ENCODE results near the gene TST.
"Not testable (repeated sequence)": the region's sequence is repeated elsewhere in the genome, so short reads cannot be mapped to it uniquely, and the experiment has no call there.

The TST gene

DNA sequence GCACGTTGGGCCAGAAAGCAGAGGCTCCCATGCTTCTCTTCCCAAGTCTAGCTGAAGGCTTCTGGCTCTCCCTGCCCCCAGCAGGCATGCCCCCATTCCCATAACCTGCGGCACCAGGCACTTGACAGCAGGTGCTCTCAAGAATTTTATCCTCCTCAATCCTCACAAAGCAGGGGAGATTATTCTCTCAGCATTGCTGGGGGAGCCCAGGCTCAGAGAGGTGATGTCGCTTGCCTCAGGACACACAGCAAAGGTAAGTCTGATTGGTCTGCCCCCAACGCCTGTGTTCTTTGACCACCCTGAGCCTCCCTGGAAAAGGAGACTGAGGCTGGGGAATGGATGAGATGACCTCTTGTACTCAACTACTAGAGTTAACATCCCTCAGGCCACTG lies 4.8 kb downstream of the TST start:
- DNase-seq (ENCODE audit: low read depth), result no peak

DNA sequence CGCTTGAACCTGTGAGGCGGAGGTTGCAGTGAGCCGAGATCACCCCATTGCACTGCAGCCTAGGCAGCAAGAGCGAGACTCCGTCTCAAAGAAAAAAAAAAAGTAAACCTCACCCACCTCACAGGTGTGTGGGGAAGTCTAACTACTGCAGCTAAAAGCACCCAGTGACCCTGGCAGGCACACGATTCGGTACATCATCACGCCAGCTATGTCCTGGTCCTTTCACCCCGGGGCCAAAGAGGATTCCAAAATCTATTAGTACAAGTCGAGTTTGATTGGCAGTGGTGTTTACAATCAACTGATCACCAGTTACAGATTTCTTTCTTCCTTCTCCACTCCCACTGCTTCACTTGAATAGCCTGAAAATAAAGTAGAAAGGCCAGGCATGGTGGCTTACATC lies 6.3 kb downstream of the TST start:
- DNase-seq (ENCODE audit: low read depth), result no peak

GRCh38 chr22:37012262-37012904 lies 6.9 kb downstream of the TST start:
- no peak for DNase-seq (ENCODE audit: low read depth)

DNA sequence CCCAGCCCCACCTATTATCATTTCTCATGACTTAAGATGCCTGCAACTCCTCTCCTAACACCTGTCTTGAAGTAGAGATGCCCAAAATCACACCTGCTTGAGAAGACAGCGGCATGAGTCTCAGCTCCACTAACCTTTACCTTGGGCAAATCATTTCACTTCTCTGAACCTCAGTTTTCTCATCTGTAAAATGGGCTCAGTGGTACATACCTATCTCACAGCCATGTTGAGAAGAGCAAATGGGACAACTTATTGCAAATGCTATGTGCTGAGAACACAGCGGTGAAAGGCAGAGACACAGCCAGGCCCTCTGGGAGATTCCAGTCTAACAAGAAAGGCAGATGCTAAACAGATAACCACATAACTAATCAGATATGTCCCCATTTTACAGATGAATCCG lies 7.8 kb downstream of the TST start:
- DNase-seq (ENCODE audit: low read depth), result no peak

DNA sequence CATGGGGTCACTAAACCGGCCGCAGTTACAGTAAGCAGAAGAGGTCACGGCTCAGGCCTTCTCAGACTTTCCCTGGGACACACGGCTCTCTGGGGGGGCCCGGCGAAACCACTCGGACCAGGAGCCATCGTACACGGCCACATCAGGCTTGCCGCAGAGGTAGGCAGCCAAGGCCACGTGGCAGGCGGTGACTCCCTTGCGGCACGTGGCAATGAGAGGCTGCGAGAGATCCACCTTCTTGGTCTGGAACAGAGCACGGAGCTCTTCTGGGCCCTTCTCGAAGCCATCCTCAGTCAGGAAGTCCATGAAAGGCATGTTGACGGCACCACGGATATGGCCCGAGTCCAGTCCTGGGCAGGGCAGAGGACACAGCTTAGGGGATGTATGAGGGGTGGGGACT lies 8.3 kb downstream of the TST start:
- no peak for DNase-seq (ENCODE audit: low read depth)

GRCh38 chr22:37010174-37010573 lies 9.1 kb downstream of the TST start:
- no peak for DNase-seq (ENCODE audit: low read depth)

- no peak for DNase-seq (ENCODE audit: low read depth)
These were observed 9.8 kb downstream of the TST start for GRCh38 chr22:37009490-37009889.

DNA sequence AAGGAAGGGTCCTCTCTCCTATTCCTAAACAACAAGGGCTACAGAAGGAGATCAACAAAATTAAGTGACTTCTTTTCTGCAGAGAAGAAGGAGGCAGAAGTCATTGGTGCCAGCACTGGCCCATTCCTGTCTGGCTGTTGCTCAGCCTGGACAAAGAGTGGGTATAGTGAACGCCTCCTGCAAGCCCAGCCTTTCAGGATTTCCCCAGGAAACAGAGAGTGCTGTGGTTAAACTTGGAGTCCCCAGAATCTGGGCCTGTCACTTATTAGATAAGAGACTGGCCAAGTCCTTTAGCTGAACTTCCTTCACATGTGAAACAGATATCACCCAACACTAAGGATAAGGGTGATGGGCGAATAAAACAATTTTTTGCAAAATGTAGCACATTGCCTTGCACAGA lies 10.9 kb downstream of the TST start:
- no peak for DNase-seq (ENCODE audit: low read depth)

DNA sequence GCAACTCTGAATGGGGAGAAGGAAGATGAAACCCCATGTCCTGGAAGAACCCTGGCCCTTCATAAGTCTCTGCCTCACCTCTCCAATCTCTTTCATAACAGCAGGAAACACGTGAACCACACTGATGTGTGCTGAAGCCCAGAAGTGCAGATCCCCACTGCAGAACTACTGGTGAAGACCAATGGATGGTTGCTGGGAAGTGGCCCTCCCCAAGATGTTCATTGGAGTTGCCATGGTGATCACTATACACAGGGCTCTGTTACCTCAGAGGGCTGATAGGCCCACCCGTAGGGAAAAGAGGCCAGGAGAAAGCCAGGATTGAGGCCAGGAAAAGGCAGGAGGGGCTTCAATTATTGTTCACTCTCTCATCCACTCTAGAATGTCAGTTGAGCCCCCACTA lies 11.6 kb downstream of the TST start:
- DNase-seq (ENCODE audit: low read depth), result no peak

DNA sequence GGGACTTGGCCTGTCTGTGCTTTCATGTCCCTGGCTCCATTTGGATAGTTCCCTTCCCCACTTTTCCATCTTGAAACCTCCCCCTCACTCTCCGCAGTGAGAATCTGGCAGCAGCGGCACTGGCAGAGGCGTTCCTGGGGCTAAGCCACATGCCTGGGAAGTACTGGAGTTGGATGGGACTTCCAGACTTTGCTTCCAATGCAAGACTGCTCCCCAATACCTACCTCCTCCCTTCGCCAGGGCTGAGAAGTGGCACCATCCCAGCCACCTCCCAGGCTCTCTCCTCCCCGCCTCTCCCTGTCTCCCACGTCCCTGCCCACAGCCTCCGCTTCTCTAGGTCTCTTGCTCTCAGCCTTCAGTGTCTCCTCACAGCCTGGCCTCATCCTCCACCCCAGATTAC lies 16.6 kb downstream of the TST start:
- no peak for DNase-seq (ENCODE audit: low read depth)

DNA sequence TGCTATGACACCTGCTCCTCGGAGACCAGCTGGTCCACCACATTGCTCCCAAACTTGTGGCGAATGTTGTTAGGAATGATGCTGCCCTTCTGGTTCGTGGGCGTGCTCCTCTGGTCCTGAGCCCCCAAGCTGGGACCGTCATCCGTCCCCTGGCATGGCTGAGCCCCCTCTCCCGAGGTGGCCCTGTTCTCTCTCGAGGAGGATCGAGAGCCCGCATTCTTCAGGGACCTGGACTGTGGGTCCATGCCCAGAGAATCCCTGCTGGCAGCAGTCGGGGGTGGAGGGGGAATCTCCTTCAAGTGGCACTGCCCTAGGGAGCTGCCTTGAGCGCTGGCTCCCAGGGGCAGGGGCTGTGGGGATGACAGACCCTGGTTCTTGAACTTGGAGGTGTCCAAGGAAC lies 17.4 kb downstream of the TST start:
- DNase-seq (ENCODE audit: low read depth), result no peak

DNA sequence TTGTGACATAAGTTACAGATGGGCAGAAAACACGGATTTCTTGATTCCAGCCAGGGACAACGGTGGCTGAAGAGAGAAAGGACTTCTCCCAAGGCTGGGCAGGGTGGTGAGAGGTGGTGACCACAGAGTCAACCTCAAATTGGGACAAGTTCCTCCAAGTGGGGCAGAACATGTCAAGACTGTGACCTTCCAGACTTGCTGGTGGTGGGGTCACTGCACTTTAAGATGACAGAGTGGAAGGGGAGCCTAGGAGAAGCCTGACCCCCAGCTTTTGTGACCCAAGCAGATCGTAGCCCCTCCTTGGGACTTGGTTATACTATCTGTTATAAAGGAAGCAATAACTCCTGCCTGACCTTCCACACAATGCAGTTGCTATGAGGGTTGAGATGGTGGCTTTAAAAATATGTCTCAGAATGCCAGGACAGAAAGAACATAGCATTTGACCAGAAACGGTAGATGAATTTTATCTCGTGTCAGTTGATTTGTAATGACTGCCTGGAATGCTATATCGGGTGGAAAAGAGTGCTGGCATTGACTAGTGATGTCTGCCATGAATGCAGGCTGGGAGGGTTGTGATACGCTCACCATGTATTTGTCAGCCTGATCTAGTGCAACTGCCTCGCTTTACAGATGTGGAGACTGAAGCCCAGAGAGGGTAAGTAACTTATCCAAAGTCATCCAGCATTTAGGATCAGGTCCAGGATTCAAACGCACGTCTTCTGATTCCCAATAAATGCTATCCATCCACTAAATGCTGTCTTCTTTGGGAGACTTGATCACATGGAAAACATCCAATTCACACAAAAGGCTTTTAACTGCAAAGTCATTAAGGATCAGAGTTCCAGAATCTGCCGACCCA lies 18.3 kb downstream of the TST start:
- no peak for DNase-seq (ENCODE audit: low read depth)

DNA sequence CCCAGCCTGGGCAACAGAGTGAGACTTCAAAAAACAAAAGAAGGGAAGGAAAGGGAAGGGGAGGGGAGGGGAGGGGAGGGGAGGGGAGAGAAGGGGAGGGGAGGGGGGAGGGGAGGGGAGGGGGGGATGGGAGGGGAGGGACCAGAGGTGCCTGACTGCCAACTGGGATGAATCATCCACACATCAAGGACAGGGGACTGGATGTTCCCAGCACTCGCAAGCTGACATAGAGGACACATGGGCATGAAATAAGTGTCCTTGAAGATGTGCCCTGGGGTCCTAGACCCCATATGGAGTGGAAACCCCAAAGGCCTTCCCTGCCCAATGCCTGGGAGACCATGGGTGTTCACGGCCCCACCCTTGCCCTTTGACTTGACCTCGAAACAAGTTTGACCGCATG lies 19.8 kb downstream of the TST start:
- DNase-seq (ENCODE audit: low read depth), result no peak

- DNase-seq (ENCODE audit: low read depth), result no peak
These were observed 20.5 kb downstream of the TST start for GRCh38 chr22:36998620-36999351.

- no peak for DNase-seq (ENCODE audit: low read depth)
These were observed 21.5 kb downstream of the TST start for GRCh38 chr22:36997746-36998145.

DNA sequence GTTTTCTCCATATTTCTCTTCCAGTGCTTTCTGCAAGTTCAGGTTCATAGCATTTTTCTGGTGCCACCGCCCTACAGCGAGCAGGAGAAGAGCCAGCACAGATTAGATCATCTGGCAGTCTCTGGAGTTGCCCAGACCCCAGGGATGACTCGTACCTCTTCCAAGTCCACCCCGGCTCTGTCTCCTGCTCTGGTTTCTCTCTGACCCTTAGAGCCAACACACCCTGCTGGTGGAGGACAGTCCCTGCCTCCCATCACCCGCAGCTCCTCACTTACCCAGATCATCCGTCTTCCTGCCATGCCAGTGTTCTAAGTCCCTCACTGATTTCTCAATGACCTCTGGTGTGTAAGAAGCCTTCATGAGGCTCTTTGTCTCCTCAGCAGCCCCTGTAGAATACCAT lies 28.0 kb downstream of the TST start:
- no peak for DNase-seq (ENCODE audit: low read depth)

DNA sequence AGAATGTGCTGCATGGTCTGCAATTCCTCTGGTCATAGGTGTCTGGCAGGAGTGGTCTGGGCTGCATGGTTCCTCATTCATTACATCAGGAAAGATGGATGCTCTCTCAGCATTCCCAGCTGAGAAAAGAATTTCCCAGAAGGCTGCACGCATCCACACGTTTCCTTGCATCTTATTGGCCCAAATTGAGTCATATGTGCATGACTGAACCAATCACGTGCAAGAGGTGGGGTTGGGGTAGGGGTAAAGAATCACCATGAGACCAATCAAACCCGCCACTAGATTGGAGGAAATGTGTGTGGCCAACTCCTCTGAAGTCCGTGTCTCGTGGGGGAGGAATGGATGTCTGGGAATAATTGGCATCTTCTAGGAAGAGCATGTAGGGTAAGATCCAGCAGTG lies 28.8 kb downstream of the TST start:
- no peak for DNase-seq (ENCODE audit: low read depth)

- not testable (repeated sequence) for DNase-seq (ENCODE audit: low read depth)
These were observed 30.2 kb downstream of the TST start for GRCh38 chr22:36989012-36989411.

GRCh38 chr22:36988075-36988832 lies 31.0 kb downstream of the TST start:
- no peak for DNase-seq (ENCODE audit: low read depth)

DNA sequence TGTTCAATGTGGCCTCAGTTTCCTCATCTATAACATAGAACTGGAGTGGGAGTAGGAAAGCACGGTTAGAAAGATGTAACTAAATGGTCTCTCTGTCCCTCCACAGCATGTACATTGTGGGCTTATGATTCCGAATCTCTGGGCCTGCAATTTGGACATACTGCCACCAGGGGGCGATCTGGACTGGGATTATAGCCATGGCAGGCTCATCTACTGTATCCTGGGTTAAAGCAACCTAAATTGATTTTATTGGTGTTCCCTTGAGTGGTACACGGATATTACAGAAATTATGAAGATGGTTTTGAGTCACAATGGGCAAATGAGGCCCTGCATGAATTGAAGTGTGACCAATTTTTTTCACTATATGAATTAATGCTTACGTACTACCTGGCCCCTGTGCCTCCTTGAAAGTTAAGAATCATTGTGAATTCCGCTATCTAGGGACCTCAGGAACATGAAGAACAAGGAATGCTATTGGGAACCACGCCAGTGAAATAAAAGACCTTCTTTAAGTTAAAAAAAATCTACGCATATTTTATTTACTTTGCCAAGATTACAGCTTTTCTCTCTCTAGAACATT lies 32.9 kb downstream of the TST start:
- DNase-seq (ENCODE audit: low read depth), result no peak

DNA sequence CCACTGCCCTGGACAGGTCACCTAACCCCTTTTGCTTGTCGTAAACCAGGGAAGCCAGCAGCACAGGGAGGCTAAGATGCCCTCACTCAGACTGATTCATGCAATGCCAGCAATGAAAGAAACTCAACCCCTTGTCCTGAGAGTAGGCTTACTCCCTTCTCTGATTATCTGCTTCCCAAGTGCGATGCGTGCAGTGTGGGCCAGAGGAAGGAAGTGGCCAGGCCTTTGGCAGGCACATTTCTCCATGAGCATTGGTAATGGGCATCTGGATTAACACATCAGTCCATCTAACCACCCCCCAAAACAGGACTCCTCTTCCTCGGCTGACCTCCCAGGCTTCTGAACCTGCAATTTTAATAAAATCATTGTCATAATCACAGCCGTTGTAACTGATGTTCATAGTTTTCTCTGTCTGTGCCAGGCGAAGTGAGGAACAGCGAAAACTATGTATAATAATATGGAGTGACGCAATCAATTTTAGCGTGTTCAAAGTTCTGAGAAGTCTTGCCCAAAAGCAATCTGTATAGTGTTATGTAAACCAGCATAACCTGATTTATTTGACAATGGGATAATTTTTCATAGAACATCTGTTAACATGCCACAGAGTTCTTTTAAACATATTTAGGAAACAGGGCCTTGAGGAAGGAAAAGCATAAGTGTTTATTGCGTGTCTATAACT lies 33.9 kb downstream of the TST start:
- DNase-seq (ENCODE audit: low read depth), result no peak

Measured in T follicular helper cell (primary cell).